Activated CD4-positive, alpha-beta memory T cell treated with anti-CD3 and anti-CD28 coated beads for 36 hours (primary cell): Measurements from ENCODE around the gene ISCA2. TPM values are rescaled to one million over a fixed set of nuclear protein-coding genes. Genes with fewer than 3 reads are reported as not detected.

Experiments used
- CTCF ChIA-PET: fragments of 350-600 bp; sonication (Branson Sonifier 250); formaldehyde crosslinking; loops from one replicate; lab custom pipeline; 2021; ENCODE audit warnings: antibody characterized with exemption, inconsistent platforms; lab: Charles Lee
- POLR2A ChIA-PET: fragments of 350-600 bp; sonication (Branson Sonifier 250); formaldehyde crosslinking; loops from one replicate; lab custom pipeline; 2021; ENCODE audit warnings: antibody characterized with exemption; lab: Charles Lee
- DNase-seq: peaks from one replicate; pipeline ENCODE4 v3.0.0-alpha.2; 2020
- H3K27ac Mint-ChIP-seq: one replicate; pipeline ENCODE4 v1.8.0; 2021; ENCODE audit warnings: mixed read lengths
- H3K27me3 Mint-ChIP-seq: one replicate; pipeline ENCODE4 v1.8.0; 2021; ENCODE audit warnings: mixed read lengths
- H3K36me3 Mint-ChIP-seq: one replicate; pipeline ENCODE4 v1.8.0; 2021; ENCODE audit warnings: mixed read lengths
- H3K4me1 Mint-ChIP-seq: one replicate; pipeline ENCODE4 v1.8.0; 2021; ENCODE audit warnings: low read depth, mixed read lengths
- H3K4me3 Mint-ChIP-seq: one replicate; pipeline ENCODE4 v1.8.0; 2021; ENCODE audit warnings: mild to moderate bottlenecking, mixed read lengths
- H3K9me3 Mint-ChIP-seq: one replicate; pipeline ENCODE4 v1.8.0; 2021; ENCODE audit warnings: mixed read lengths
- intact Hi-C: fragments of 100-400 bp; cut with micrococcal nuclease; formaldehyde crosslinking; loops from one replicate; pipeline ENCODE4 v1.15.1; 2023
- total RNA-seq, 2 experiments: library from RNA; stranded (reverse); gene quantifications; one replicate each; pipeline ENCODE4 v1.2.3, GENCODE V29; 2021

The ISCA2 gene
- total RNA-seq, 2 experiments from 2014 or later: 33.6 to 35.2 TPM

DNA sequence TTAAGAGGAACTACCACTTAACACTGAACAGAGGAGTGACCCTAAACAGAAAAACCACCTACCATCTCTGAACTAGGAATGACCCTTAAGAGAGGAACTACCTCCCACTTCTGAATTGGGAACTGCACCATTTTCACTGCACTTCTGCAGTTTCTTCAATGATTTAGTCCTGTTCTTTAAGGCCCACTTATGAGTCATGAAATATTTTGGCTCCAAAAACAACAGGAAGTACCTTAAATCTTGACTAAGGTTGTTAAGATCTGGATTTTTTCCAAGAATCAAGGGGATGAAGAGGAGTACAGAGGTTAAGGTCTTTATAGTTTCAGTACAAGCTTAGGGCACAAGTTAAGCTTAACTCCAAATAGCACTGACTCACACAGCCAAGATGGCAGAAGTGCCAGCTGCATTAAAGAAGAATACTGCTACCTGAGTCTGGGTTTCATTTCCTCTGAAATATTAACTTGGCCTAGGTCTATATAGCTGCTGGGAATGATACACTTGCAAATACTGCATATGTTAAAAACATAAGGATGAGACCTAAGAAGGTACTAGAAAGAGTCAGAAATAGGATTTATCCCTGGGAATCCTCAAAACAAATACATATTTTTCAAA is 4.7 kb upstream of the ISCA2 start:
- H3K27me3 Mint-ChIP-seq: no peaks in the 10 kb centered on the region
- DNase-seq: no peak
- CTCF ChIA-PET: interaction anchor here (1.4 kb wide), 1 partner anchor 13 kb away, joined by 3 read pairs; no protein-coding TSS in a partner anchor
- POLR2A ChIA-PET: no interaction called here
- no peak overlapping the region for H3K4me3 Mint-ChIP-seq
- H3K4me1 Mint-ChIP-seq: peaks cover 5% of the 10 kb centered on the region
- peaks cover 6% of the 10 kb centered on the region for H3K36me3 Mint-ChIP-seq
- no peak overlapping the region for H3K27ac Mint-ChIP-seq
- intact Hi-C loops: no loop called here
- no peaks in the 10 kb centered on the region for H3K9me3 Mint-ChIP-seq

DNA sequence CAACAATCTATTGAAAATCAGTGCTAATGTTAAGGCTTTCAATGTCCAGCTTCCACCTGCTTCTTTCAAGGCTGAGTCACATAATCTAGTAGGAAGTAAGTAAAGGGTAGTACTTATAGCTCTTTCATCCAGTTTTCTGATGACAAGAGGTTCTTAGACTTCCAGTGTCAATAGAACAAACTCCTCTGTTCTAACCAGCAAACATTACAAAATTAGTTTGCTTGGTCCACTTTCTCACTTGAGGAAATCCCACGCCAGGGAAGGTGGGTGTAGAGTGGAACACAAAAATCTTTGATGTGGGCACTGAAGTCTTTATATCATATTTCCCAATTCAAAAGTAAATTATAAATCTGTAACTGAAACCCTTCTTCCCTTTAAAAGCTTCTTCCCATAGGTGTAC is 3.1 kb upstream of the ISCA2 start:
- no peaks in the 10 kb centered on the region for H3K27me3 Mint-ChIP-seq
- no peak for DNase-seq
- CTCF ChIA-PET: interaction anchor here (0.6 to 1.8 kb wide), 6 partner anchors 12 to 132 kb away, joined by 3 to 5 read pairs (median 3); no protein-coding TSS in a partner anchor
- H3K36me3 Mint-ChIP-seq: peaks cover 2% of the 10 kb centered on the region
- H3K27ac Mint-ChIP-seq: no peak overlapping the region
- intact Hi-C loops: loop anchor here (5.0 kb wide), 2 partner anchors 127 to 347 kb away; no protein-coding TSS in a partner anchor
- no peaks in the 10 kb centered on the region for H3K9me3 Mint-ChIP-seq
- POLR2A ChIA-PET: no interaction called here
- no peak overlapping the region for H3K4me3 Mint-ChIP-seq
- peaks cover 20% of the 10 kb centered on the region for H3K4me1 Mint-ChIP-seq

DNA sequence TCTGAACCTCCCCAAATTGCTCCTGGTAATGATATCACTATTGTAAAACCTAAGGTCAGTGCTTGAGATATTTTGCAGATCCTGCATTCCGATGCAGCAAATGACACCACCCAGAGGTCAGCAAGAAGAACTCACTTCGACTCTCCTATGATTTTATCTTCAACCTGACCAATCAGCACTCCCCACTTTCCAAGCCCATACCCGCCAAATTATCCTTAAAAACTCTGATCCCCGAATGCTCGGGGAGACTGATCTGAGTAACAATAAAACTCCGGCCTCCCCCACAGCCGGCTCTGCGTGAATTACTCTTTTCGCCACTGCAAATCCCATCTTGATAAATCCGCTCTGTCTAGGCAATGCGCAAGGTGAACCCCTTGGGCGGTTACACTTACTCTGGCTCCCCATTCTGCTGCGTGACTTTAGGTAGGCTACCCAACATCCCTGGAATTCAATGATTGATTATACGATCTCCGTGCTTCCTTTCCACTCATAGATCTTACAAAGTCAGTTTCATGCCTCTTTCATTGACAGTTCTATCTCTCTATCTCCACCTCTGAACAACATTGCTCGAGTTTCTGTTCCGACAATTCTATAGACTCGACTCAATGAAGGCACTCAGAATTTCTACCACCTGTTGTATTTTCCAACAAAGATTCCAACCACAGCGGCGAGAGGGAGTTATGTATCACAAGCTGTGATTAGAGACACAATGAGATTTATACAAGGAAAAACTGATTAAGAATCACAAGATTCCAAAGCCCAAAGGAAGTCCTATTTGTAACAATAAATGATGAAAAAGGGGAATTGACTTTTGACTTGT is 1.4 kb upstream of the ISCA2 start:
- intact Hi-C loops: loop anchor here (1.0 to 5.0 kb wide), 8 partner anchors 93 to 755 kb away; partner anchors contain the start of genes ABCD4, ALDH6A1, AREL1 and FCF1
- POLR2A ChIA-PET: no interaction called here
- H3K27ac Mint-ChIP-seq: no peak overlapping the region
- H3K4me1 Mint-ChIP-seq: peaks cover 21% of the 10 kb centered on the region
- H3K4me3 Mint-ChIP-seq: no peak overlapping the region
- peak; percentile 22 for DNase-seq
- peaks cover 2% of the 10 kb centered on the region for H3K36me3 Mint-ChIP-seq
- CTCF ChIA-PET: interaction anchor here (1.0 to 1.3 kb wide), 2 partner anchors 83 to 271 kb away, joined by 3 read pairs; partner anchors contain the start of gene YLPM1
- no peaks in the 10 kb centered on the region for H3K9me3 Mint-ChIP-seq
- H3K27me3 Mint-ChIP-seq: no peaks in the 10 kb centered on the region

DNA sequence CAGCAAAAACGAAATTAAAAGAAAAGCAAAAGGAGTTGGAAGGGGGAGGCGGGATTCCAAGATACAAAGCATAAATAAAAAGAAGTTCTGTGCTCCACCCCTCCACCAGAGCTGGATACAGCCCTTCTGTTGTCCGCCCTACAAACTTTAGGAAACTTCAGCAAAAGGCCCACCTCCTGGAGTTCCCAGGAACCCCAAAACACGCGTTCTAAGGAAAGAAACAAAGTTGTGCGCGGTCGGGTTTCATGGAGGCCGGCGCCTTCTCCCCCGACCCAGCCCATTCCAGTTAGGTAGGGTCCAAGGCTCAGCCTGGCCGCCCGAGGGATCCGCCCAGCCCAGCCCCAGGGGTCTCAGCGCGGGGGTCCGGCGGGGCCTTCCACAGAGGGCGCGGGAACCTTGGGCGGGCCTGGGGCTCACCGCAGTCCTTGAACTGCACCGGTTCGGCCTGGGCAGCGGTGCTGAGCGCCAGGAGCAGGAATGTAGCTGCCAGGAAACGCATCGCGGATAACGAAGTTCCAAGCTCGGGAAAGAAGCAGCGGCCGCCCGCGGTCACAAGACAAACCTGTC is 706 bp upstream of the ISCA2 start, which contains the start of gene NPC2:
TSS of gene NPC2 (minus strand) at position 530 of the 567 bp plus-strand sequence. CDS start at position 499, 31 bp downstream.
- Mint-ChIP-seq H3K9me3 (no peaks in the 10 kb centered on the region), H3K4me3 (peak within 1 kb of the TSS; percentile 87), H3K4me1 (peaks cover 21% of the 10 kb centered on the region), H3K27me3 (no peaks in the 10 kb centered on the region), H3K36me3 (peaks cover 2% of the 10 kb centered on the region), H3K27ac (peak within 1 kb of the TSS; percentile 80)
- DNase-seq: no peak
- ChIA-PET CTCF (interaction anchor here (0.6 to 1.3 kb wide), 3 partner anchors 80 to 270 kb away, joined by 3 to 4 read pairs (median 3); partner anchors contain the start of gene YLPM1), POLR2A (interaction anchor here (1.1 to 1.4 kb wide), 2 partner anchors 119 to 271 kb away, joined by 4 read pairs; partner anchors contain the start of genes LTBP2 and YLPM1)
- intact Hi-C loops: loop anchor here (1.0 to 5.0 kb wide), 9 partner anchors 92 to 754 kb away; partner anchors contain the start of genes ABCD4, ALDH6A1, AREL1 and FCF1

DNA sequence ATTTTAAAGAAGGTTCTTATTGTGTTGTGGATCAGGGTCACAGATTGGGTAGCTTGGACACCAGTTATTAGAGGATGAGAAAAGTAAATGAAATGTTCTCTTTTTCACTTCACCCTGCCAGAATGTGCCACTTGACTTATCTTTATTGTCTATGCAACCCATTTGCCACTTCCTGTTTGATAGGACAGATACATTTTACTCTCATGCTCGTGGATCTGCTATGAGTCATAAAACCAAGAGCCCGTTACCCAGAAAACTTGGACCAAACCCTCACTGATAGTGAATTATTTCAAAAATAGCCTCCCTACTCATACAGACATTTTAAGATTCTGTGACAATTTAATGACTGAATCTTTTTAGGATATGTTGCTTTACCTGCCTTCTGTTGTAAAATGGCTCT is 1.8 kb downstream of the ISCA2 start:
- POLR2A ChIA-PET: no interaction called here
- intact Hi-C loops: no loop called here
- H3K4me3 Mint-ChIP-seq: peak overlapping the region; percentile 87

DNA sequence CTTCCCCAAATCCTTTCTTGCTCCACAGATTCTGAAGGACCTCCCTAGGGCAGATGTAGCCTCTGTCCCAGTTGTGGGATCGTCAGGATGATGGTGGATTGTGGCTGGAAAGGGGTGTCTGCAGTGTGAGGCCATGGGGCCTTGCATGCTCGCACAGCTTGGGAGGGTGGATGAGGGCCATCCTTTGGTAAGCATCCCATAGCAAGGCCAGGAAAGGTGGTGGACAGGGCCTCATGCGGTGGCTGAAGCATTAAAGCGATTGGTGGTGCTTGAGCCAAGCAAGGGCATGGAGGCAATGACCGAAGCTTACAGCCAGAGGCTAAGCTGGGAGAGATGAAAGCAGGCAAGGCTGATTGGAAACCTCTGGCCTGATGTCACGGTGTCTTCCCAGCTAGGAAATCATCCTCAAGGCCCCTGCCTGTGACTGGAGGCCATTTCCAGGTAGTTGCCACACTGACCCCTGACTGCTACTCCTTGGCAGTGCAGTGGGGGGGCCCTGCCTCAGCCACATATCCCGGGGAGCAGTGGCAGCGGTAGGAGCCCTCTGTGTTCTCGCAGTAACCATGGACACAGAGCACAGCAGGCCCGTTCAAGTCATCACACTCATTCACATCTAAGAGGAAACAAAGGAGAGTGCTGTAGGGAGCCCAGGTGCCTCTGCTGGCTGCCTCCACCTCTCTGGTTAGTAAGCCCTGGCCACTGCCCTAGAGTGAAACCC is 7.0 kb downstream of the ISCA2 start:
- CTCF ChIA-PET: interaction anchor here (0.7 kb wide), 1 partner anchor 112 kb away, joined by 4 read pairs; no protein-coding TSS in a partner anchor
- no peaks in the 10 kb centered on the region for H3K9me3 Mint-ChIP-seq
- H3K27ac Mint-ChIP-seq: no peak overlapping the region
- no peaks in the 10 kb centered on the region for H3K36me3 Mint-ChIP-seq
- POLR2A ChIA-PET: no interaction called here
- H3K4me3 Mint-ChIP-seq: no peak overlapping the region
- no peaks in the 10 kb centered on the region for H3K27me3 Mint-ChIP-seq
- DNase-seq: no peak
- peaks cover under 1% of the 10 kb centered on the region for H3K4me1 Mint-ChIP-seq
- intact Hi-C loops: no loop called here

More for the DNA sequence above, 1.8 kb downstream of the ISCA2 start:
- CTCF ChIA-PET: interaction anchor here (1.2 kb wide), 1 partner anchor 116 kb away, joined by 3 read pairs; the partner anchor contains the start of gene LTBP2
- Mint-ChIP-seq H3K27ac (no peak overlapping the region), H3K9me3 (no peaks in the 10 kb centered on the region), H3K27me3 (no peaks in the 10 kb centered on the region), H3K4me1 (peaks cover 16% of the 10 kb centered on the region), H3K36me3 (peaks cover 2% of the 10 kb centered on the region)
- DNase-seq: no peak

DNA sequence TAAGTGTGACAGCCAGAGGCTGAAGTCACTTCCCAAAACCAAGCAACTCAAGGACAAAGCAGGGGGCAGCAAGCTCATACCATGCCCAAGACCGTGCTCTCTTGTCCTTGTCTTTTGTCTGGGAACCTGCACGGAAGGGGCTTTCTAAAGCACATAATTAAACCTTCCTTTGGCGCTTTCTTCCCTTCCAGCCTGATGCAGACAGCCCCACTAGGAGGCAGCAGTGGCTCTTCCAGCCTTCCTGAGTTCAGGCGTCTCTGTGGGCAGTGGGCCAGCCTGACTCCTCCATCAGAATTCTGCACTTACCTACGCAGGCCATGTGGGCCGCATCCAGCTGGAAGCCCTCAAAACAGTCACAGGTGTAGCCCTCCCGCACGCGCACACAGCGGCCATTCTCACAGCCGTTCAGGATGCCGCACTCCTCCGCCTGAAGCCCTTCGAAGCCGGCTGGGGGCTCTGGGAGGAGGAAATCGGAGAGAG is 7.6 kb downstream of the ISCA2 start:
- no peak for DNase-seq
- ChIA-PET CTCF (no interaction called here), POLR2A (no interaction called here)
- Mint-ChIP-seq H3K9me3 (no peaks in the 10 kb centered on the region), H3K27ac (no peak overlapping the region), H3K4me3 (no peak overlapping the region), H3K36me3 (no peaks in the 10 kb centered on the region), H3K4me1 (no peaks in the 10 kb centered on the region), H3K27me3 (no peaks in the 10 kb centered on the region)
- intact Hi-C loops: no loop called here

DNA sequence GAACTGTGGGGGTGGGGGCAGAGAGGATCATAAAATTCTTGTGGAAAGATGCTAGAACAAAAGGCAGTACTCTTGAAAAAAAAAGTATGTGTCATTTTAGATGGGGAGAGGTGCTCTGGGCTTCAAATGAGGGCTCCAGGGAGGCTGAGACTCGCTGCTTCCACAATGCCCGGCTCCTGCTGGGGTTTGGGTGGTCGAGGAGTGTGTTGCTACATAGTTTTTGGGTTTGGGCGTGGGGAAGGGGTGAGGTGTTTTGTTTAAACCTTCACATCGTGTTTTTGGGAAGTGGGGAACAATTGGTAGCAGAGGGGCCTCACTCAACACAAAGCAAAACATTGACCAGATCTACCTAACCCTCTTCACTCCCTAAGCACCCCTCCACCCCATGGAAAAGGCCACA is 8.1 kb downstream of the ISCA2 start:
- no peak overlapping the region for H3K4me3 Mint-ChIP-seq
- ChIA-PET CTCF (interaction anchor here (0.8 to 1.1 kb wide), 2 partner anchors 12 to 107 kb away, joined by 3 read pairs; no protein-coding TSS in a partner anchor), POLR2A (no interaction called here)
- no peak overlapping the region for H3K27ac Mint-ChIP-seq
- intact Hi-C loops: no loop called here
- DNase-seq: no peak
- no peaks in the 10 kb centered on the region for H3K27me3 Mint-ChIP-seq
- no peaks in the 10 kb centered on the region for H3K4me1 Mint-ChIP-seq
- H3K9me3 Mint-ChIP-seq: no peaks in the 10 kb centered on the region
- no peaks in the 10 kb centered on the region for H3K36me3 Mint-ChIP-seq

DNA sequence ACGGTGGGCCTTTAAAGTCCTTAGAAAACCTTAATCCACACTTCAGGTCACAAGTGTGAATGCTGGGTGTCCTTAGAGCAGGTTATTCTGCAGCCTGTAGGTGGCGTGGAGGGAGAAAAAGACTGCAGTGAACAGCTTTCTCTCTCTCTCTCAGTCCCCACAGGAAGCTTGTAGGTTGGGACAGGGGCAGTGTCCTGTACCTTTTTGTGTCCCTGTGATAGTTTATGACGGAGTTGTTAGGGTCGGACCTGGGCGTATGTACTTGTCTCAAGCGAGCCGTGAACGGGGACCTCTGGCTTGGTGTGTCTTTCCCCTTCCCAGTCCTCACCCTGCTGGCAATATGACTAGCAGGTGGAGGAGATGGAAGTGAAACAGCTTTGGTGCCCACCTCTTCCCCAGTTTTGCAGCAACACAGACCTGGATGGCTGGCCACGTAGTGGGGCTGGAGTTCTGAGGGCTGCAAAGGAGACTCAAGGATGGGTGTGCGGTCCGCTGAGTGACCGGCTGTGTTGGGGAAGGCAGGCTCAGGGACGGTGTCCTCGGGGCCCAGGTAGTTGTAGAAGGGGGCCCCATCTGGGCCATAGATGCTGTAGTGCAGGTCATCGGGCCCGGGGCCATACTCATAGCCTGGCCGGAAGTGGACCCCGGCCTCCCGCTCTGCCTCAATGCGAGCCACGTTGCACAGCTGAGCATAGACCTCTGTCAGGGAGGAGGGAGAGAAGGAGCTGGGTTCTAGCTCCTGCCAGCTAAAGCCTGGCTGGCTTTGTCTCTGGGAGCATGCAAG is 8.9 kb downstream of the ISCA2 start:
- Mint-ChIP-seq H3K36me3 (no peaks in the 10 kb centered on the region), H3K27ac (no peak overlapping the region), H3K4me1 (no peaks in the 10 kb centered on the region), H3K9me3 (no peaks in the 10 kb centered on the region), H3K27me3 (no peaks in the 10 kb centered on the region), H3K4me3 (no peak overlapping the region)
- peak; percentile 18 for DNase-seq
- ChIA-PET POLR2A (no interaction called here), CTCF (interaction anchor here (0.8 to 1.1 kb wide), 3 partner anchors 13 to 106 kb away, joined by 3 read pairs; no protein-coding TSS in a partner anchor)
- intact Hi-C loops: no loop called here

DNA sequence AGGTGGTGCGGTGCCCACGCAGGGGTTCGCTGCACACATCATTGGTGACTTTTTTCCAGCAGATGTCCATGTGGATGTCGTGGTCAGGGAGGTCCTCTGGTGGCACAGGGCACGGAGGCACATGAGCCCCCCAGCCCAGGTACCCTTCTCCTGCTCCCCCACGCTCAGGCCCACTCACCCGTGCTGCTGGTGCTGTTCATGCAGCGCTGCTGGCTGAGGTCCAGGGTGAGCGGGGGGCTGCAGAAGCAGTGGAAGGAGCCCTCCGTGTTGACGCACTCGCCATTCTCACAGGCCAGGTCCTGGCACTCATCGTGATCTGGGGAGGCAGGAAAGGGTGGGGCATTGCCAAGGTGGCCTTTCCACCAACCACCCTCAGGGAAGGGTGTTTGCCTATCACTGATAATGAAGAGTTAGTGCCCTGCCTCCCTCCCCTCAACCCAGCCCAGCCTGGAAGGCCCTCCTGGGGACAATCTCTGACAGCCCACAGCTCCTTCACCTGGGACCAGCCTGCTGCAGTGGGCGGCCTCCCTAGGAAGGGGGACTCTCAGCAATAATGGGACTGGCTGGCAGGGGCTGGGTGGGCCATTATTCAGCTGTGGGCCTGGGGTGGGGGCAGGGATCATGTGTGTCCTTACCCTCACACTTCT is 9.8 kb downstream of the ISCA2 start:
- POLR2A ChIA-PET: no interaction called here
- DNase-seq: no peak
- H3K36me3 Mint-ChIP-seq: no peaks in the 10 kb centered on the region
- H3K27me3 Mint-ChIP-seq: no peaks in the 10 kb centered on the region
- no peak overlapping the region for H3K4me3 Mint-ChIP-seq
- H3K4me1 Mint-ChIP-seq: no peaks in the 10 kb centered on the region
- H3K9me3 Mint-ChIP-seq: no peaks in the 10 kb centered on the region
- intact Hi-C loops: no loop called here
- H3K27ac Mint-ChIP-seq: no peak overlapping the region
- CTCF ChIA-PET: interaction anchor here (1.1 kb wide), 1 partner anchor 22 kb away, joined by 3 read pairs; no protein-coding TSS in a partner anchor
